ENCODE results near the gene SOCS3.
"Not testable (repeated sequence)": the region's sequence is repeated elsewhere in the genome, so short reads cannot be mapped to it uniquely, and the experiment has no call there.

SOCS3 gene

GRCh38 chr17:78348055-78348770, 11.7 kb downstream of the SOCS3 start:
- no peak for DNase-seq

- DNase-seq = no peak
These were observed 12.4 kb downstream of the SOCS3 start for GRCh38 chr17:78347453-78347852.

GRCh38 chr17:78346605-78347250, 13.1 kb downstream of the SOCS3 start:
- no peak for DNase-seq

- DNase-seq = no peak
These were observed 13.9 kb downstream of the SOCS3 start for GRCh38 chr17:78345791-78346494.

- no peak for DNase-seq
These were observed 14.7 kb downstream of the SOCS3 start for GRCh38 chr17:78345172-78345571.

- DNase-seq = no peak
These were observed 15.2 kb downstream of the SOCS3 start for GRCh38 chr17:78344666-78345065.

GRCh38 chr17:78343543-78344201, 16.2 kb downstream of the SOCS3 start:
- no peak for DNase-seq

- DNase-seq = peak; percentile 72
These were observed 16.7 kb downstream of the SOCS3 start for GRCh38 chr17:78343187-78343542.

- peak; percentile 72 for DNase-seq
These were observed 17.3 kb downstream of the SOCS3 start for GRCh38 chr17:78342449-78343186.

- DNase-seq = peak; percentile 46
These were observed 18.1 kb downstream of the SOCS3 start for GRCh38 chr17:78341559-78342448.

GRCh38 chr17:78340183-78340955, 19.5 kb downstream of the SOCS3 start:
- DNase-seq = no peak

GRCh38 chr17:78338486-78339259, 21.2 kb downstream of the SOCS3 start:
- DNase-seq = no peak

GRCh38 chr17:78337244-78338109, 22.4 kb downstream of the SOCS3 start:
- peak; percentile 48 for DNase-seq

- no peak for DNase-seq
These were observed 24.7 kb downstream of the SOCS3 start for GRCh38 chr17:78335209-78335608.

- no peak for DNase-seq
These were observed 26.9 kb downstream of the SOCS3 start for GRCh38 chr17:78332991-78333390.

- DNase-seq = not testable (repeated sequence)
These were observed 28.5 kb downstream of the SOCS3 start for GRCh38 chr17:78331355-78331754.

- no peak for DNase-seq
These were observed 29.2 kb downstream of the SOCS3 start for GRCh38 chr17:78330570-78331224.

- peak; percentile 48 for DNase-seq
These were observed 30.4 kb downstream of the SOCS3 start for GRCh38 chr17:78329263-78330059.

Data from GOT3 (cell line).